GM19193 (cell line): ENCODE measurements around the gene AKAP13.

ENCODE experiments used
- POLR2A ChIP-seq: IDR thresholded peaks from 4 replicates; pipeline ENCODE4 v1.6.1; 2011; ENCODE audit not compliant: insufficient read depth, insufficient read length; ENCODE audit errors: extremely low read depth

AKAP13 gene

DNA sequence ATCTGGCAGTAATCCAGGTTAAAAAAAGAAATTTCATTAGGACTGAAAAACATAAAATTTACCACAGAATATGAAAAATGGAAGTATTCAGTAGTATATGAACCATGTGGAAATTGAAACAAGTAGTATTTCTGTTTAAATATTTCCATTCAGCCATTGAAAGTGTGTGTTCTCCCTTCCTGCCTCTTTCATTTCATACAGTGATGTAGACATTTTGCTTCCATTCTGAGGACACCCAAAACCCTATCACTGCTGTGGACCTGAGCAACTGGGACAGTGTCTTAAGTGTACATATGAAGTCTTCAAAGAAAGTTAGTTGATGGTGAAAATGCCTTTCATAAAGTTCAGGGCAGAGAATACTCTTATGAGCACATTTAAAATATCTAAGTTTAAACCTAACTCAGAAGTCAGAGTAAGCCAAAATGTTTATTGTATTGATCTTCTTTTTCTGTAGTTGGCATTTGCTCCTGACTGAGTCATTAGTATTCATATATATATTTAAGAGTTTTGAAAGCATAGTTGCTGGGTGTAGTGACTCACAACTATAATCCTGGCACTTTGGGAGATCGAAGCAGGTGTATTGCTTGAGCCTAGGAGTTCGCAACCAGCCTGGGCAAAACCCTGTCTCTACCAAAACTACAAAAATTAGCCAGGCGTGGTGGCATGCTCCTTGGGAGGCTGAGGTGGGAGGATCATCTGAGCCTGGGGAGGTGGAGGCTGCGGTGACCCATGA lies 215.6 kb downstream of the AKAP13 start:
- no peak for TF ChIP-seq POLR2A

DNA sequence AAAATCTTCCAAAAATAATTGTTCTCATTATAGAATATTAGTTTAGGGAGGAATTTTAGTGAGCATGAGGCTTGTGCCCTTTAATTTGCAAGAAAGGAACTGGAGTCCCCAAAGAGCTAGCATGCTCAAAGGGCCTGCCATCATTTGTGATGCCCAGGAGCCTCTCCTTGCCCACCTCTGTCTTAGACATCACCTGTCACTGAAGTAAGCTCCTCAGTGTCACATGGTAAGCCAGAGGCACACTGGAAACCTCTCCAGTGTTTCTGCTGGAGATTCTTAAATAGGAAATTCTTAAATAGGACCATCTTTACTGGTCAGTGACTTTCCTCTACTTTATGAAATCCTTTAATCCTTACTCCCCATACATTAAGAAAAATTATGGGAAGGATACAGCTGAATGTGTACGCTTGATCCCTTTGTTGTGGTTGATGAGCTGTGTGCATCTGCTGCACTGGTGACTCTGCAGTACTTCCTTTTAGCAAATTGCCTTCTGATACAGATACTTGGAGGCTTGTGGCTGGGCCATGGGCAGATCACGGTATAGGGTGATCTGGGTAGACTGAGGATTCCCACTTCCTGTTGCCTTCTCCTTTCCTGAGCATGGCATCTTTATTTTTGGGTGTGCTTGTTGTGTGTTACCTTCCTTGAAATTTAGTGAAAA lies 216.9 kb downstream of the AKAP13 start:
- TF ChIP-seq POLR2A: no peak

DNA sequence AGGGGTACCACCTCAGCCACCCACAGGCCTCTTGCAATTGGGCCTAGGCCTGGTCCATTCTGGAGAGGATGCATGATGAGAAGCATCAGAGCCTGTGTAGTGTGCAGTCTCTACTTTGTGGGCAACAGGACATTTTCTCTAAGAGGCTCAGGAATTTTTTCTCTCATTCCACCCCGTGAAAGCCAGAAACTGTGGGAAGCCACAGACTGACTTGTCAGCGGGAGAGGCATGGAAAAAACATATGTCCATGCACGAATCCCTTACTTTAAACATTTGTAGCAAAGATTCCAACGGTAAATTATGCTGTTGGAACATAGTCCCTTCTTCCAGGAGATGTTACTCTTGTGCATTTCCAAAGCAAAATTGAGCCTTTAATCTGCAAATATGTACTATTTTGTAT lies 217.8 kb downstream of the AKAP13 start:
- no peak for TF ChIP-seq POLR2A

GRCh38 chr15:85598718-85599398 lies 218.5 kb downstream of the AKAP13 start:
- no peak for TF ChIP-seq POLR2A

DNA sequence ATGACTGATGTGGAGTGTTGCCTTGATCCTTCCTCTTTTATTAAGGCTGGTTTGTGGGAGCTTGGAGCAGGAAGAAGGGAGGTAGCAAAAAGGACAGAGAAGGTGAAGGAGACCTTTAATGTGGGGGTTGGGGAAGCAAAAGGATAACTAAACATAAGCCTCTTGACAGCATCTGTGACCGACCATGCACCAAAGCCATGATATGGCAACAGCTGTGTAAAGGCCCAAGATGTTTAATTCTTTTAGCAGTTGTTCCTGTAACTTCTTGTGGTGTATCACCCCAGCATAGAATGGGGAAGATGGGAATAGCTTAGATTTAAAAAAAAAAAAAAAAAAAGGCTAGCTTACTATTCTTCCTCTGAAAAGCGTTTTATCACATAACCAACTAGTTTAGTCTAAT lies 219.6 kb downstream of the AKAP13 start:
- TF ChIP-seq POLR2A: no peak

DNA sequence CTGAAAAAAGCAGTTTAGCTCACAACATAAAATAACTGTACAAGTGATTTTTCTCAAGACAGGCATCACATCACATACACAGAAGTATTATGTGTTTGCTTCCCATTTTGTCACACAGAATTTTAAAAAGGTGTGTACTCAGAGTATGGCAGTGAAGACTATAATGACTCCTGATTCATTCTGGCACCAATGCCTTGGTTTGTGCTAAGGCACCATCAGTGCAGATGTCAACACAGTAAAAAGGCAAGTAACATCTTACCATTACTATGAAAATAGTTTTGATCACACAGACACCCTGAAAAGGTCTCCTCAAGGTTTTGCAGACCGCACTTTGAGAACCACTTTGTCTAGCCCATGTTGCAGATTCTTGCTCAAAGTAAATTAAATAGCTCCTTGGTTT lies 222.8 kb downstream of the AKAP13 start:
- TF ChIP-seq POLR2A: no peak

DNA sequence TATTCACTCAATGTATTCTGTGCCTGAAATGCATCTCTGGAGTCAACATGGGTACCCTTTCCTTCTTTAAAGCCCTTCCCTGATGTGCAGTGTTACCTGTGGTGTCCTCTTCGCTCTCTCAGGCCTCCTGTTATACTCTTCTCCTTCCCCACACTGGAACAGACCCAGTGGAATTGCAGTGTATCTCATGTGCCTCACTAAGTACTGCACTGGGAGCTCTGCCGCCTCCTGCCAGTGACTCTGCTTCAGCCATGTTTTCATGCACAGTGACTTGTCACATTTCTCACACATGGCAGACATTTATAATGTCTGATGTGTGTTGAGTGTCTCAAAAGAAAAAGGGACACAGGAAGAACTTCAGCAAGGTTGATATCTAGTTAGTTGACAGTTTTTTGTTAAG lies 223.3 kb downstream of the AKAP13 start:
- TF ChIP-seq POLR2A: no peak

DNA sequence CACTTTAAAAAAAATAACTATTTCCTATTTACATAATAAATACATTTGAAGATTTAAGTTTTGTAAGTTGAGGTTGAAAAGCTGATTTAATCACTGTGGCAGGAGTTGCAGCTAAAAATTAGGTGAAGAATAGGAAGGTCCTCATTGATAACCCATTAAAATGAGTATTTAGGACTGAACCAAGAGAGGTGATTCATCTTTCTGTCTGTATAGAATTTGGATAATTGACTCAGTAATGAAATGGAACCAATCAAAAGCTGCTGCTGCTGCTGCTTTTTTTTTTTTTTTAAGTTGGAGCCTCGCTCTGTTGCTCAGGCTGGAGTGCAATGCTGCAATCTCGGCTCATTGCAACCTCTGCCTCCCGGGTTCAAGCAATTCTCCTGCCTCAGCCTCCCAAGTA lies 223.8 kb downstream of the AKAP13 start:
- no peak for TF ChIP-seq POLR2A

DNA sequence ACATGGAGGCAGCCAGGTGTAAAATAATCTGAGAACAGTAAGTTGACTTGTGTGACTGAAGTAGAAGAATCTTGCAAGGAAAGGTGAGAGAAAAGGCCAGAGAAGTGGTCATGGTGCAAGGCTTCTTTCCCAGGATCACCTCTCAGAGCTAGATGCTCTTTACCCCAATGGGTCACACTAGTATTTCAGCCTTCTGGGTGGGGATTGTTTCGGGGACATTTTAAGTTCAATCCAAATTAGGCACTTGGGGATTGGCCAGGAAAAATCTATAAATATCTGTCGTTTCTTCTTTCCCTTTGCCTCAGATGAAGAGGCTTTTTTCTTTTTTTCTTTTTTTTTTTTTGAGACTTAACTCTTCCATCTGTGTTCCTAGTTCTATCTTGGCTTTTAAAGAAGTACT lies 226.3 kb downstream of the AKAP13 start:
- no peak for TF ChIP-seq POLR2A

GRCh38 chr15:85607141-85607806 lies 226.9 kb downstream of the AKAP13 start:
- no peak for TF ChIP-seq POLR2A

- no peak for TF ChIP-seq POLR2A
Measured at GRCh38 chr15:85607842-85608241, 227.4 kb downstream of the AKAP13 start.

DNA sequence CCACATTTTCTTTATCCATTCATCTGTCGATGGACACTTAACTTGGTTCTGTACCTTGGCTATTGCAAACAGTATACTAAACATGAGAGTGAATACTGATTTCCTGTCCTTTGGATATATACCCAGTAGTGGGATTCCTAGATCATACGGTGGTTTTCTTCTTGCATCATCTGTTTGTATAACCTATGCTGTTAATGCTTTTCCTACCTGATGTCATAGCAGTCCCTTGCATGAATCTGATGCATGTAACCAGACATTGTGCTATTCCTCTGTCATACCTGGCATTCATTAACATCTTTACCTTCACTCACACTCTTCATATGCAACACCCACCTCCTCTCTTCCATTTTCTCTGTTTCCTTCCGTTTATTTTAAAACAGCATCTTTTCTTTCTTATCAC lies 229.1 kb downstream of the AKAP13 start:
- no peak for TF ChIP-seq POLR2A

DNA sequence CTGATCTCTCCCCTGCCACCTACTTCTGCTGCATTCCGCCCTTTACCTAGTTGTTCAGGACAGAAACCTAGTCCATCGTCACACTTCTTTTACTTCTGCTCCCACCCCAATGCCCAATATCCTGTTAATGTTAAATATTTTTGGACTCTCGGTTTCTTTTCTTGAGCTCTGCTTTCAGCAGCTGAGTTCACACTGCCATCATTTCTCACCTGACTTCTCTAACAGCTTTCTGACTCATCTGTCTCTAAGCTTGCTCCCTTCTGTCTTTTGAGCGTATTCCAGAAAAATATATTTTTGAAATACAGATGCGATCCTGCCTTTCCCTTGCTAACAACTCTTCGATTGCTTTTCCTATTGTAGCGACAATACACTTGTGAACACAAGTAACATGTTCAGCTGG lies 231.0 kb downstream of the AKAP13 start:
- no peak for TF ChIP-seq POLR2A

DNA sequence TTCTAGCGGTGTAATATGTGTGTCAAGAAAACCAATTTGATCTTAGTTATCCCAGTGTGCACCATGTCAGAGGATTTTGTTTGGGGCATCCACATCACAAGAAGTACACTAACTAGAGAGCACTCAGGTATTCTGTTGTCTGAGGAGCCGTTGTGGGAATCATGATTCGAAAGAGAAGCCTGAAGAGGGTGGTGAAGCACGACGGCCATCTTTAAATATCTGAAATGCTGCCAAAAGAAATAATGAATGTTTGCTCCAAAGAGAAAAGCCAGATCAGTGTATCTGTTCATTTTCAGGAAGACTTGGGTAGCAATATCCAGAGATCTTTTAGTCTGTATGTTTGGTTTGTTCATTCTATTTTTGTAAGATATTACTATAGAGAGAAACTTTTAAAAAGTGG lies 233.7 kb downstream of the AKAP13 start:
- no peak for TF ChIP-seq POLR2A

DNA sequence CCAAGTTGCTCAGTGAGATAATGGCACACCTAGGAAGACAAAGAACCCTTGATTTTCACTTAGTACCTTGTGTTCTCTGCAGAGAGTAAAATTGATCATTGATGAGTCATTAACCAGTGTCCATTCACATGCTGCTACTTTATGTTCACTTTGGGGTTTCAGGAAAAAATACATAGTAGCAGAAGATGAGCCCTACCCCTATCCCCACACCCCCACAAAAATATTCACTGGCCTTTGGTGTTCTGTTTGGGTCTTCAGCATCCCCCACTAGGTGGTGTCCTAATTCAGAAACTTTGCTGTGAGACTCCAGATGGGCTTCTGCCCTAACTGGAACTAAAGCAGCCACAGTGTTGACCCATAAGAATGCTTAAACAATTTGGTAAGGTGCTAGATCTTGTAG lies 235.5 kb downstream of the AKAP13 start:
- no peak for TF ChIP-seq POLR2A
